Measurements from ENCODE around the gene FBXO44. TPM values are rescaled to one million over a fixed set of nuclear protein-coding genes. Genes with fewer than 3 reads are reported as not detected.
A peak's percentile ranks its signal among the peaks of the same experiment; 100 is the strongest.

The FBXO44 gene
- total RNA-seq, 2 donors from 2014 or later, result 12.9 to 30.6 TPM

GRCh38 chr1:11658542-11658941 lies 3.9 kb downstream of the FBXO44 start:
- ATAC-seq (no peak), DNase-seq (no peak)
- no peak overlapping the region for H3K4me3 ChIP-seq
- H3K4me1 ChIP-seq, result peaks cover 19% of the 10 kb centered on the region
- no peaks in the 10 kb centered on the region for H3K27me3 ChIP-seq
- no peak for TF ChIP-seq CTCF (IDR thresholded peaks at IDR 0.05)
- no peak for TF ChIP-seq POLR2A (IDR thresholded peaks at IDR 0.05)
- H3K9me3 ChIP-seq, result no peaks in the 10 kb centered on the region
- intact Hi-C loops (cut with DNase I), result no loop called here
- no peak overlapping the region for H3K27ac ChIP-seq
- H3K36me3 ChIP-seq (replicated peaks in 1 of 2; ENCODE audit: insufficient read depth in 1 of 2, low read depth in 2 of 2), result no peaks in the 10 kb centered on the region
- 75 to 79% methylated on average over 13 to 20 of the region's 23 CpGs for WGBS, 2 donors

GRCh38 chr1:11659748-11660147 lies 5.1 kb downstream of the FBXO44 start:
- WGBS, 2 donors, result 85 to 92% methylated on average over 4 of the region's 4 CpGs
- Histone ChIP-seq H3K4me1 (peaks cover 17% of the 10 kb centered on the region), H3K27me3 (no peaks in the 10 kb centered on the region), H3K4me3 (no peak overlapping the region), H3K9me3 (no peaks in the 10 kb centered on the region), H3K36me3 (replicated peaks in 1 of 2; ENCODE audit: insufficient read depth in 1 of 2, low read depth in 2 of 2) (no peaks in the 10 kb centered on the region), H3K27ac (no peak overlapping the region)
- ATAC-seq, result no peak
- TF ChIP-seq POLR2A (IDR thresholded peaks at IDR 0.05) (no peak), CTCF (IDR thresholded peaks at IDR 0.05) (no peak)
- DNase-seq, result no peak
- intact Hi-C loops (cut with DNase I), result no loop called here

- intact Hi-C loops (cut with DNase I), result no loop called here
- Histone ChIP-seq H3K27me3 (no peaks in the 10 kb centered on the region), H3K4me3 (no peak overlapping the region), H3K27ac (no peak overlapping the region), H3K4me1 (peaks cover 6% of the 10 kb centered on the region), H3K9me3 (no peaks in the 10 kb centered on the region), H3K36me3 (replicated peaks in 1 of 2; ENCODE audit: insufficient read depth in 1 of 2, low read depth in 2 of 2) (no peaks in the 10 kb centered on the region)
- WGBS, 2 donors, result 93 to 97% methylated on average over 7 to 17 of the region's 17 CpGs
- DNase-seq, result no peak
- ATAC-seq, result no peak
- TF ChIP-seq CTCF (IDR thresholded peaks at IDR 0.05), result no peak
- no peak for TF ChIP-seq POLR2A (IDR thresholded peaks at IDR 0.05)
Observed at GRCh38 chr1:11661103-11661502, 6.4 kb downstream of the FBXO44 start.

GRCh38 chr1:11664336-11665065 lies 9.8 kb downstream of the FBXO44 start:
- Histone ChIP-seq H3K27me3 (no peaks in the 10 kb centered on the region), H3K4me3 (peak overlapping the region; percentile 39 to 46), H3K36me3 (replicated peaks in 1 of 2; ENCODE audit: insufficient read depth in 1 of 2, low read depth in 2 of 2) (no peaks in the 10 kb centered on the region), H3K9me3 (no peaks in the 10 kb centered on the region), H3K27ac (peak overlapping the region; percentile 34 to 90 (median 80)), H3K4me1 (peaks cover 11% of the 10 kb centered on the region)
- TF ChIP-seq CTCF (IDR thresholded peaks at IDR 0.05) (peak in 1 of 7 experiments; percentile 5), POLR2A (IDR thresholded peaks at IDR 0.05) (no peak)
- ATAC-seq, result peak; percentile 50
- intact Hi-C loops (cut with DNase I), result no loop called here
- DNase-seq, result peak; percentile 33 to 43 (median 40)
- WGBS, 2 donors, result 2 to 4% methylated on average over 12 to 57 of the region's 66 CpGs

GRCh38 chr1:11668516-11668915 lies 13.8 kb downstream of the FBXO44 start:
- DNase-seq (no peak), ATAC-seq (no peak)
- intact Hi-C loops (cut with DNase I), result no loop called here
- peaks cover 0 to 4% of the 10 kb centered on the region in 2 donors for H3K36me3 ChIP-seq (replicated peaks in 1 of 2; ENCODE audit: insufficient read depth in 1 of 2, low read depth in 2 of 2)
- no peak for TF ChIP-seq POLR2A (IDR thresholded peaks at IDR 0.05)
- TF ChIP-seq CTCF (IDR thresholded peaks at IDR 0.05), result no peak
- 88% methylated on average over 11 of the region's 14 CpGs; no CpG with 5 or more reads in 1 of the 2 donors for WGBS, 2 donors
- peaks cover 9% of the 10 kb centered on the region for H3K4me1 ChIP-seq
- H3K9me3 ChIP-seq, result no peaks in the 10 kb centered on the region
- no peak overlapping the region for H3K27ac ChIP-seq
- no peak overlapping the region for H3K4me3 ChIP-seq
- H3K27me3 ChIP-seq, result no peaks in the 10 kb centered on the region

All from body of pancreas (tissue), 4 donors.